GM19043 (cell line): Measurements from ENCODE around the gene PKD1.

Experiments
- ATAC-seq: cut with Tn5 transposase; IDR thresholded peaks from one replicate; pipeline ENCODE4 v1.9.1; 2021; ENCODE audit warnings: low read depth; ENCODE audit not compliant: unreplicated experiment

Gene PKD1

DNA sequence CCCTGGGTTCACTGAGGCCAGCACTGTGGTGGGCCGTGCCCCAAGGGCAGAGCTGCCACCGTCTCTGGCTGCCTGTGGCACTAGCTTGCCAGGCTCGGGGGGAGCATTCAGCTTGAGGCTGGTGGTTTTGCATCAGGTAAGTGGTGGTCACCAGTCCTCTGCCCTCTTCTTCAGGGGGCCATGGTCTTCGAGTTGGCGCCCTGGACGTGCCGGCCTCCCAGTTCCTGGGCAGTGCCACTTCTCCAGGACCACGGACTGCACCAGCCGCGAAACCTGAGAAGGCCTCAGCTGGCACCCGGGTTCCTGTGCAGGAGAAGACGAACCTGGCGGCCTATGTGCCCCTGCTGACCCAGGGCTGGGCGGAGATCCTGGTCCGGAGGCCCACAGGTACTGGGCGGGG, 55.7 kb downstream of the PKD1 start:
- ATAC-seq = no peak

DNA sequence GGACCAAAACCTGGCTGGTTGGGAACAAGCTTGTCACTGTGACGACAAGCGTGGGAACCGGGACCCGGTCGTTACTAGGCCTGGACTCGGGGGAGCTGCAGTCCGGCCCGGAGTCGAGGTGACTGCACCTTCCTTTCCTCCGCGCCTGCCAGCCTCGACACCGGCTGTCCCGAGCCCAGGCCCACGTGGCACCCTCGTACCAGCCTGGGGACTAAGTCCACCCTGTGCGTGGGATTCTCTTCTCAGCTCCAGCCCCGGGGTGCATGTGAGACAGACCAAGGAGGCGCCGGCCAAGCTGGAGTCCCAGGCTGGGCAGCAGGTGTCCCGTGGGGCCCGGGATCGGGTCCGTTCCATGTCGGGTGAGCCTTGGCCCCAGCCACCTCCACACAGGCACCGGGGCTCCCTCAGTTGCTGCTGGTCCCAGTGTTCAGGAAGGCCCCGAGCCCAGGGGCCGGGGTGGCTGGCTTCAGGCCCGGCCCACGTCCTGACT, 56.3 kb downstream of the PKD1 start:
- ATAC-seq = no peak

DNA sequence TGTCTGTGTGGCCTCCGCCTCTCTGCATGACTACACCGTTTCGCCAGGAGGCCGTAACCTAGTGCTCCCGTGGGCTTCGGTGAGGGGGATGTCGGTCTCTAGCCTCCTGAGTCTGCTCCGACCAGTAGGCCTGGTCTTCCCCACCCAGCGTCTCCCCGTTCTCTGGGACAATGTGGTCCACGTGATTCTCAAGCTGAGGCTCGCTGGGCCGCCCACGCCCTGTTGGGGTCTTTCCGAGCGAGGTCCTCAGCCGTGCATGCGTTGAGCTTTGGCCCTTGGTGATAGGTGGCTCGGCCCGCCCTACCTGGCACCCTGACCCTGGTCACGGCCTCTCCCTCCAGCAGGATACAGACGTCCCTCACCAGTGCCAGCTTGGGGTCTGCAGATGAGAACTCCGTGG, 57.0 kb downstream of the PKD1 start:
- no peak for ATAC-seq

DNA sequence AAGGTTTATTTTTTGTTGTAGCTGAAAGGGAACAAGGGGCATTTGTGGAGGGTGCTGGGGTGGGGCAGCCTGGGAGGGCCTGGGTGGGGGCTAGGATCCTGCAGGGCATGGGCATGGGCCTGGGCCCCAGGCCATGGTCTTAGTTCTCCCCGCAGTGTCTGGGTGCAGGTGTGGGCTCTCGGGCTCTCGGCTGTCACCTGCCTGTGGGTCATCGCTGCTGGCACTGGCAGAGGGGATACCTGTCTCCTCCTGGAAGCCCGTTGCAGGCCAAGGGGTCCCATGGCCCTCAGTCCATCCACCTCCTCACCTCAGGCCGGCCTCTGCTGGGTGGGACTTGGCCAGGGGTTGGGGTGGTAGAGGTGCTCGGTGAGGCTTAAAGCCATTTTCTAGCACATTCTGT, 57.6 kb downstream of the PKD1 start:
- no peak for ATAC-seq

- ATAC-seq = no peak
These were observed 58.0 kb downstream of the PKD1 start for GRCh38 chr16:2077696-2078095.

DNA sequence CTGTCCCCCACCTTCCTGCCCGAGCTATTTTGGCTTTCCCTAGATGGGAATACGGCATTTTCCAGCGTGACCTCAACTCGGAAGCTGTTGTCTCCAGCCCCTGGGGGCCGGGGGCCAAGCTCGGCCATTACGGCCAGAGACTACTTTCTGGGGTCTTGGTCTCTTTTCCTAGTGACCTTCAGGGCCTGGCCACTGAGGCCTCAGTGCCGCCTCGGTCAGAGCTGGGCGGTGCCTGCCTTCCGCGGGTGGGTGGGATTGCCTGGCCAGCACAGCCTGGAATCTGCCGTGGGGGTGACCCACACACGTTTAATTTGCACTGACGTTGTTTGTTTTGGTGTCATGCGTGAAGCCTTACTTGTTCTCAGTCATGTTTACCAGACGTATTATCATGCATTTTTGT, 58.7 kb downstream of the PKD1 start:
- no peak for ATAC-seq

- no peak for ATAC-seq
These were observed 59.4 kb downstream of the PKD1 start for GRCh38 chr16:2076072-2076865.

DNA sequence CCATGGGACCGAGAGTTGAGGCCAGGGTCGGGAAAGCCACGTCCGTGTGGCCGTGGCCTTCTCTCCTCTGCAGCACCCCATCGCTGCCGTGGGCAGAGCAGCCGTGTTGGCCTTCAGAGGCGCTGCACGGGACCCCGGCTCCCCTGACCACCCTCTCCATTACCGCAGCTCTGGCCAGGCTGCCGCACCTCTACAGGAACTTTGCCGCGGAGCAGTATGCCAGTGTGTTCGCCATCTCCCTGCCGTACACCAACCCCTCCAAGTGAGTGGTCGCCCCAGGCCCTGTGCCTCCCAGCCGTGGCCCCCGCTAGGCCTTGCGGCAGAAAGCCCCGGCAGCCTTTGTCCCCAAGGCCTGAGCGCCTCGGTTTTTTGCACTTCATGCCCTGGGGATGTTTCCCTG, 60.1 kb downstream of the PKD1 start:
- no peak for ATAC-seq

DNA sequence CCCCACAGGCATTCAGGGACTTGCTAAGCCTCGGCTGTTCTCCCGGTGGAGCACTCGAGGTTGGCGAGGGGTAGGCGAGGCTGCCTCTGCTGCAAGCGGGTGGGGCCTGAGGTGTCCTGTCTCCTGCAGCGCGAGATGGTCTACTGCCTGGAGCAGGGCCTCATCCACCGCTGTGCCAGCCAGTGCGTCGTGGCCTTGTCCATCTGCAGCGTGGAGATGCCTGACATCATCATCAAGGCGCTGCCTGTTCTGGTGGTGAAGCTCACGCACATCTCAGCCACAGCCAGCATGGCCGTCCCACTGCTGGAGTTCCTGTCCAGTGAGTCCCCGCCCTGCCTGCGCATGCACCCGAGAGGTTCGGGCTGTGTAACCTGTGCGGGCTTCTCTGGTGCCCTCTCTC, 61.6 kb downstream of the PKD1 start:
- no peak for ATAC-seq

DNA sequence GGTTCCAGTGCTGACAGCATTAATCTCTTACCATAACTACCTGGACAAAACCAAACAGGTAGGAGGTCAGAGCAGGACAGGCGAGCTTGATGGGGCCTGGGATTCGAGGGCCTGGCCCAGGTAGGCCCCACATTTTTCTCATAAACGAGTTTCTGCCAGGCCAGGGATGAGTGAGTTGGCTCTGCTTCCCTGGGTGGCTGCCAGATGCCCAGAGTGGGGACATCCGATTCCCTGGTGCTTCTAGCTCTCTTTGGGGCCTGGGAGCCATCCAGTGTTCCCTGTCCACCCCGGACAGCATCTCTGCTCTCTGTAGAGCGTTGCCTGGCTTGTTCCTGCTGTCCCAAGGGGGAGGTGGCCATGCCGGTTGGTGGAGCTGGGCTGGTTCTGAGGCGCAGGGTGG, 62.8 kb downstream of the PKD1 start:
- no peak for ATAC-seq

DNA sequence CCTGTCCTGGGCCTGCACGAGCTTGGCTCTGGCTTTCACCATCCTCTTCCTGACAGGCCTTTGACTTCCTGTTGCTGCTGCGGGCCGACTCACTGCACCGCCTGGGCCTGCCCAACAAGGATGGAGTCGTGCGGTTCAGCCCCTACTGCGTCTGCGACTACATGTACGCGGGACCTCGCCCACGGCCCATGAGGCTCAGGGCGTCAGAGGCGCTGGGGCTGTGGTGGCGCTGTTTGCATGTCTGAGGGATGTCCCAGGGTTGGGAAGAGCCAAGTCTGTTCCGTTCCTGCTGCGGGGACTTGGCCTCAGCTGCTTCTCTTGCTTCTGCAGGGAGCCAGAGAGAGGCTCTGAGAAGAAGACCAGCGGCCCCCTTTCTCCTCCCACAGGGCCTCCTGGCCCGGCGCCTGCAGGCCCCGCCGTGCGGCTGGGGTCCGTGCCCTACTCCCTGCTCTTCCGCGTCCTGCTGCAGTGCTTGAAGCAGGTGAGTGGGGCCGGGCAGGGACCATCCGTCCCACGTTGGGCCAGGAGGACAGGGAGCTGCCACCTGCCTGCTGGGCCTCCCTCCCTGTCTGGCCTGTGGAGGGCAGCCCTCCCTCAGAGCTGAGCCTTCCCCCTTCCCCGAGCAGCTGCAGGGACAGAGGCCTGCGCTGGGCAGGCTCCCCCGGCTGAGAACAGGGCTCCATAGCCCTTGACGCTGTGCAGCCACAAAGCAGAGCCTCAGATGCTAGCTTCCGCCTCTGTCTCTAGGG, 64.1 kb downstream of the PKD1 start:
- no peak for ATAC-seq

GRCh38 chr16:2070576-2071453, 64.9 kb downstream of the PKD1 start:
- ATAC-seq = no peak

GRCh38 chr16:2066139-2066538, 69.6 kb downstream of the PKD1 start:
- no peak for ATAC-seq

DNA sequence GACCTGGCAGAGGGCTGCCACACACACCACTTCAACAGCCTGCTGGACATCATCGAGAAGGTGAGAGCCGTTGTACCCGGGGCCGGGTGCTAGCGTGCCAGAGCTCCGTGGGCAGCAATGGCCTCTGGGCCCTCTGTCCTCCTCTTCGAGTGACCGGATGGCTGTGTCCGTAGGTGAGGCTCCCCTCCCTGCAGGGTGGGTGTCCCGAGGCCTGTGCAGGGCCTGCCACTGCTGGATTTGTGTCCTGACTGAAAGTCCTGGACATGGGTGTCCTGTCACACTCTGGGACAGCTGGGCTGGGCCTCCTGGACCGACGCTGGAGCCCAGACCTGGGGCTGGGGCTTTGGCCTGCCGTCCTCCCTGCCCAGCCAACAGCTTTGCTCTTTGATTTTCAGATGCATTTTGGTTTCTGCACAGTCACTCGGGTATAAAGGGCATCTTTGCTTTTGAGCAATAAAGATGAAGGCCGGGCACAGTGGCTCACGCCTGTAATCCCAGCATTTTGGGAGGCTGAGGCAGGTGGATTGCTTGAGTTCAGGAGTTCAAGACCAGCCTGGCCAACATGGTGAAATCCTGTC, 71.2 kb downstream of the PKD1 start:
- ATAC-seq = no peak

- no peak for ATAC-seq
These were observed 71.8 kb downstream of the PKD1 start for GRCh38 chr16:2063861-2064260.

DNA sequence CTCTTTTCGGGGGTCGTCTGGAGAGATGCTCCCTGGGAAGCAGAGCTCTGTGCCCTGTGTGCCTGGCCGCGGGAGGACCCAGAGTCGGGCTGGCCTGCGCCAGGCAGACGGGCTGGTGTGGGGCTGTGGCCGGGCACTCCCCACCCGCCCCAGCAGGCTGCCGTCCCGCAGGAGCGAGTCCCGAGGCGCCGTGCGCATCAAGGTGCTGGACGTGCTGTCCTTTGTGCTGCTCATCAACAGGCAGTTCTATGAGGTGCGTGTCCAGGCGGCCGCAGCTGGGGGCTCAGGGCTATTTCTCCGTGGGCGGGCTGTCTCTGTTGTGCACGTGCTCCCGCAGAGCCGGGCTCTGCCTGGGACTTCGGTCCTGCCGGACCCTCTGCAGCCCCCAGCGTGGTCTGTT, 72.9 kb downstream of the PKD1 start:
- ATAC-seq = no peak

DNA sequence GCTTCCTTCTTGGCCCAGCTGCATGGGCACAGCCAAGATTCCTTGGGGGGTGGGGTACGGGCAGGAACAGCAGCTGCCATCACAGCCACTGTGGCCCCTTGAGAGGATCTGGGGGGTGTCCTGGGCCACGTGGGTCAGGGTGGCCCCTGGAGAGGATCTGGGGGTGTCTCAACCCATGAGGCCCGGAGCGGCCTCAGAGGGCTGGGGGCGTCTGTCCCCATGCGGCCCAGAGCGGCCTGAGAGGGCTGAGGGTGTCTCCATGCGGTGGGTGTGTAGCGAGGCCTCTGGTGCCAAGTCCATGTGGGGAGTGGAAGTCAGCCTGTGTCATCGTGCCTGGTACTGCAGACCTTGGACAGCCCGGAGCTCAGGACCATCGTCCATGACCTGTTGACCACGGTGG, 74.2 kb downstream of the PKD1 start:
- no peak for ATAC-seq

DNA sequence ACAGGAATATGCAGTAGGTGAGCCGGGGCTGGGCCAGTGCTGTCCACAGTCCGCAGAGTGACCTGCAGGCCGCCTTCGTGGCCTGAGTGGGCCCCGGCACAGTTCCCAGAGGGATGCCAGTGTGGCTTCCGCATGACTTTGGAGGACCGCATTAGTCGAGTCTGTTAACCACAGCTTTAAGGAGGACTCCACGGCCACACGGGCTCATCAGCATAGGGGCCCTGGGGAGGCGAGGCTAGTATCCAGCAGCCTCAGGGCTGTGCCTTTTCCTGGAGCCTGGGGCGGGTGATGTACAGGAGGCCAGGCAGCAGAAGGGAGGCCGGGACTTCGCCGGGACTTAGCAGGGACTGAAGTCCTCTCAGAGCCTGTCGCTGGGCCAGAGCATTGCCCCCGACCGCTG, 74.7 kb downstream of the PKD1 start:
- no peak for ATAC-seq

GRCh38 chr16:2060346-2060745, 75.4 kb downstream of the PKD1 start:
- no peak for ATAC-seq

GRCh38 chr16:2058872-2059271, 76.8 kb downstream of the PKD1 start:
- no peak for ATAC-seq

GRCh38 chr16:2058420-2058819, 77.3 kb downstream of the PKD1 start:
- no peak for ATAC-seq
